Measurements from ENCODE around the gene SNX13.

SNX13 gene, protein sequence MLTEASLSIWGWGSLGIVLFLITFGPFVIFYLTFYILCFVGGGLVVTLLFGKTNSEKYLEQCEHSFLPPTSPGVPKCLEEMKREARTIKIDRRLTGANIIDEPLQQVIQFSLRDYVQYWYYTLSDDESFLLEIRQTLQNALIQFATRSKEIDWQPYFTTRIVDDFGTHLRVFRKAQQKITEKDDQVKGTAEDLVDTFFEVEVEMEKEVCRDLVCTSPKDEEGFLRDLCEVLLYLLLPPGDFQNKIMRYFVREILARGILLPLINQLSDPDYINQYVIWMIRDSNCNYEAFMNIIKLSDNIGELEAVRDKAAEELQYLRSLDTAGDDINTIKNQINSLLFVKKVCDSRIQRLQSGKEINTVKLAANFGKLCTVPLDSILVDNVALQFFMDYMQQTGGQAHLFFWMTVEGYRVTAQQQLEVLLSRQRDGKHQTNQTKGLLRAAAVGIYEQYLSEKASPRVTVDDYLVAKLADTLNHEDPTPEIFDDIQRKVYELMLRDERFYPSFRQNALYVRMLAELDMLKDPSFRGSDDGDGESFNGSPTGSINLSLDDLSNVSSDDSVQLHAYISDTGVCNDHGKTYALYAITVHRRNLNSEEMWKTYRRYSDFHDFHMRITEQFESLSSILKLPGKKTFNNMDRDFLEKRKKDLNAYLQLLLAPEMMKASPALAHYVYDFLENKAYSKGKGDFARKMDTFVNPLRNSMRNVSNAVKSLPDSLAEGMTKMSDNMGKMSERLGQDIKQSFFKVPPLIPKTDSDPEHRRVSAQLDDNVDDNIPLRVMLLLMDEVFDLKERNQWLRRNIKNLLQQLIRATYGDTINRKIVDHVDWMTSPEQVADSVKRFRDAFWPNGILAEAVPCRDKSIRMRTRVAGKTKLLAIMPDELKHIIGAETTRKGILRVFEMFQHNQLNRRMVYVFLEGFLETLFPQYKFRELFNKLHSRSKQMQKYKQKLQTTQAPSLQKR

GRCh38 chr7:17940302-17940883 is at the start of gene SNX13:
Gene SNX13, minus strand, starts transcription at chr7:17940494. Its CDS starts 199 bp downstream, at chr7:17940295.
- DNase-seq (ENCODE audit: low spot score) = peak; percentile 88

GRCh38 chr7:17989546-17989945 is 49.3 kb upstream of the SNX13 start:
- no peak for DNase-seq (ENCODE audit: low spot score)

GRCh38 chr7:17988858-17989257 is 48.6 kb upstream of the SNX13 start:
- no peak for DNase-seq (ENCODE audit: low spot score)

GRCh38 chr7:17988141-17988540 is 47.8 kb upstream of the SNX13 start:
- DNase-seq (ENCODE audit: low spot score) = no peak

DNA sequence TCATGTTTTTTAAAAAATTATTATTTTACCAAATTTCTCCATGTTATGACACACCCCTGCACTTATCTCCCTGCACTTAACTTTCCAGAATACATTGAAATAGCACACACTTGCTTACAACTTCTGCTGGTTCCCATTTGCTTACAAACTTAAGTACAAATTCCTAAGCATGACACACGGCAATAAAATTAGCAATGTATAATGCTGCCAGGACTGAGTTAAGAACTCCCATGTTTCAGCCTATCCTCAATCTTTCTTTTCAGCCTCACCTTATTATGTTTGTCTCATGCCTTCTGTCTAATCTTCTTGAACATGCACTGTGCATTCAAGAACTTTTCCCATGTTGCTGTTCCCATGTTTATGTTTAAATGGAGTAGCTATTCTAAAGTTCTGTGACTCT is 46.6 kb upstream of the SNX13 start:
- no peak for DNase-seq (ENCODE audit: low spot score)

GRCh38 chr7:17985473-17986239 is 45.4 kb upstream of the SNX13 start:
- DNase-seq (ENCODE audit: low spot score) = no peak

- no peak for DNase-seq (ENCODE audit: low spot score)
These were observed 44.0 kb upstream of the SNX13 start for GRCh38 chr7:17984288-17984687.

- no peak for DNase-seq (ENCODE audit: low spot score)
These were observed 43.1 kb upstream of the SNX13 start for GRCh38 chr7:17983221-17984062.

- DNase-seq (ENCODE audit: low spot score) = no peak
These were observed 36.7 kb upstream of the SNX13 start for GRCh38 chr7:17976952-17977351.

DNA sequence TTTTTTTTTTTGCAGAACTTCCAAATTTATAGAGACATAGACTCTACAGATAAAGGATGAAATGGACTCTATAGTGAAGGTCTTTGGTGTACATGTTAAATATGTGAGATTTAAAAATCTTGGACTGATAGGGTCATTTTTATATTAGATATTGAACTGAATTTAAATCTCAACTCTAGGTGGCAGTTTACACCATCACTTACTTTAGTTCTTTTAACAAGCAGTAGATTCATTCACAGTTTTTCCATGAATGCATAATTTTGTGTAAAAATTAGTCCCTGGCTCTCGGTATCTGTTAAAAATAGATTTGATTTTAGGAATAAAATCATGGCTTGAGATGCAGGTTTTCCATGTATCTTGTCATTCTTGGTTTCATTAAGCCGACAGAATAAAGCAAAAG is 31.1 kb upstream of the SNX13 start:
- DNase-seq (ENCODE audit: low spot score) = no peak

GRCh38 chr7:17968791-17969715 is 28.8 kb upstream of the SNX13 start:
- DNase-seq (ENCODE audit: low spot score) = no peak

- DNase-seq (ENCODE audit: low spot score) = no peak
These were observed 26.4 kb upstream of the SNX13 start for GRCh38 chr7:17966706-17967105.

DNA sequence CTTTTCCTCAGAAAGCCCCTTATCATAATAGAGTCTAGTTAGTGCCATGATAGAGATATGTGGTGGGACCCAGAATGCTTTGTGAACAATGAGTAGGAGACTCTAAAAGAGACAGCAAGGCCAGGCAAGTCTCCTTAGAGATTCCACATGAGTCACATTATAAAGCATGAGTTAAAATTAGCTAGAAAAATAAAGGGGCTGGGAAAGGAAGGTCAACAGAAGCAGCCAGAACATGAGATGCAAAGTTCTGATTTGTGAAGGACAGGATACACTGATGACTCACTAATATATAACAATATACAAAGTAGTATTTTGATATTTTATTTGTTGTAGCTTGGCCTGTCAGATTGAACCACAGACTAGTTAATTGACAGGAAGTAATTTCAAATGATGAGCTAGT is 25.3 kb upstream of the SNX13 start:
- DNase-seq (ENCODE audit: low spot score) = peak; percentile 54

DNA sequence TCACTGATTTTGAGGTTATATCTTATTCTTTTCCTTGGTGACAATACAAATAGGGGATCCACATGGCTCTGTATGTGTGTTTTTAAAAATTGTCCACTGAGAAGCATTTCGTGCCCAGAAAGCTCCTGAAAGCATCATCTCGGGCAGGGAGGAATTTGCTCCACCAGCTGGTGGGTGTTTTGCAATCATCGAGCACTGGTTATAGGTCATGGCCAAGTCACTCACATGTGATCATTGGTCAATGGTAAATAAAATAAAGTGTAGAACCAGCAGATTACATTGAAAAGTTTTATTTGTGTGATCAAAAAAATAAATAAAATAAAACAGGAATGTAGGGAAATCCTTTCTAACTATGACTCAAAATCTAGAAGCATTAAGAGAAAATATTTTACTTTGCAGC is 23.0 kb upstream of the SNX13 start:
- DNase-seq (ENCODE audit: low spot score) = no peak

GRCh38 chr7:17962652-17963051 is 22.4 kb upstream of the SNX13 start:
- no peak for DNase-seq (ENCODE audit: low spot score)

GRCh38 chr7:17957871-17958270 is 17.6 kb upstream of the SNX13 start:
- no peak for DNase-seq (ENCODE audit: low spot score)

GRCh38 chr7:17952387-17952786 is 12.1 kb upstream of the SNX13 start:
- DNase-seq (ENCODE audit: low spot score) = no peak

DNA sequence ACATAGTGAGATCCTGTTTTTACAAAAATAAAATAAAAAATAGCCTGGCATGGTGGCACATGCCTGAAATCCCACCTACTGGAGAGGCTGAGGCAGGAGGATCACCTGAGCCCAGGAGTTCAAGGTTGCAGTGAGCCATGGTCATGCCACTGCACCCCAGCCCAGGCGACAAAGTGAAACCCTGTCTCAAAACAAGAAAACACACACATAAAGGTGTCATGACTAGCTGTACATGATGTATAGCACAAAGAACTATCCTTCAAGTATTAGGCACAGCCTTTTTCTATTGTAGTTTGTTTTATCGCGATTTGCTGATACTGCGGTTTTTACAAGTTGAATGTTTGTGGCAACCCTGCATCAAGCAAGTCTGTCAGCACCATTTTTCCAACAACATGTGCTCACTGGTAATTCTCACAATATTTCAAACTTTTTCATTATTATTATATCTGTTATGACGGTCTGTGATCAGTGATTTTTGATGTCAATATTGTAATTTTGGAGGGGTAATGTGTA is 11.5 kb upstream of the SNX13 start:
- DNase-seq (ENCODE audit: low spot score) = no peak

- DNase-seq (ENCODE audit: low spot score) = no peak
These were observed 8.4 kb upstream of the SNX13 start for GRCh38 chr7:17948526-17949238.

All from COLO829 (cell line).